Liver (tissue), 9 donors: ENCODE measurements around the gene EIF4G1. TPM values are rescaled to one million over a fixed set of nuclear protein-coding genes. Genes with fewer than 3 reads are reported as not detected.

Experiments used
- DNase-seq: peaks from one replicate; pipeline ENCODE4 v3.0.0-alpha.2; 2017; ENCODE audit warnings: low spot score
- H3K27ac ChIP-seq, 2 donors: one replicate each; pipeline ENCODE4 v1.7.0; 2013; ENCODE audit warnings: inconsistent platforms in 2 of 2, low read length in 2 of 2, control low read depth in 1 of 2, low read depth in 1 of 2, mild to moderate bottlenecking in 1 of 2
- H3K27me3 ChIP-seq, 4 donors: one replicate each; pipeline versions ENCODE4 v1.6.1 to v1.7.0; 2013; ENCODE audit warnings: low read length in 3 of 4, inconsistent platforms in 1 of 4, mild to moderate bottlenecking in 1 of 4, moderate library complexity in 1 of 4; ENCODE audit not compliant: control insufficient read depth in 4 of 4, insufficient read depth in 4 of 4
- H3K36me3 ChIP-seq, 4 donors: one replicate each; pipeline versions ENCODE4 v1.6.1 to v1.7.0; 2013; ENCODE audit warnings: low read length in 3 of 4, mild to moderate bottlenecking in 3 of 4, low read depth in 1 of 4, moderate library complexity in 1 of 4; ENCODE audit not compliant: control insufficient read depth in 4 of 4, insufficient read depth in 3 of 4
- H3K4me1 ChIP-seq, 4 donors: one replicate each; pipeline versions ENCODE4 v1.6.1 to v1.7.0; 2013; ENCODE audit warnings: low read length in 3 of 4, mild to moderate bottlenecking in 3 of 4, moderate library complexity in 1 of 4; ENCODE audit not compliant: control insufficient read depth in 4 of 4, insufficient read depth in 4 of 4
- H3K4me3 ChIP-seq, 3 donors: one replicate each; pipeline versions ENCODE4 v1.6.1 to v1.7.0; 2013; ENCODE audit warnings: low read length in 3 of 3, control low read depth in 1 of 3, low read depth in 1 of 3, mild to moderate bottlenecking in 1 of 3
- H3K9ac ChIP-seq, 2 donors: one replicate each; pipeline ENCODE4 v1.7.0; 2013; ENCODE audit warnings: low read length in 2 of 2, mild to moderate bottlenecking in 2 of 2, moderate library complexity in 2 of 2, control low read depth in 1 of 2, low read depth in 1 of 2
- H3K9me3 ChIP-seq, 4 donors: one replicate each; pipeline versions ENCODE4 v1.6.1 to v1.7.0; 2013; ENCODE audit warnings: low read length in 3 of 4; ENCODE audit not compliant: control insufficient read depth in 4 of 4
- ATF3 ChIP-seq: IDR thresholded peaks from 2 replicates; pipeline ENCODE4 v1.6.1; 2016; ENCODE audit warnings: antibody characterized with exemption
- CTCF ChIP-seq: fragments of 150-350 bp; IDR thresholded peaks from 2 replicates; pipeline ENCODE4 v1.5.1; 2017; ENCODE audit warnings: improper control_type of control experiment, low read depth, low read length; ENCODE audit not compliant: missing input control
- EGR1 ChIP-seq, 2 donors: IDR thresholded peaks; 2 replicates each; pipeline ENCODE4 v1.6.1; 2016 to 2018; ENCODE audit warnings: antibody characterized with exemption in 2 of 2, low read depth in 2 of 2
- FOXA1 ChIP-seq: IDR thresholded peaks from 2 replicates; pipeline ENCODE4 v1.6.1; 2016; ENCODE audit warnings: antibody characterized with exemption
- FOXA2 ChIP-seq: IDR thresholded peaks from 2 replicates; pipeline ENCODE4 v1.6.1; 2016; ENCODE audit warnings: antibody characterized with exemption
- GABPA ChIP-seq, 2 donors: IDR thresholded peaks in 1 of 2; conservative IDR thresholded peaks in 1 of 2; 2 replicates each; pipeline ENCODE4 v1.6.1; 2016; ENCODE audit warnings: antibody characterized with exemption in 2 of 2, mild to moderate bottlenecking in 1 of 2, moderate library complexity in 1 of 2
- HNF4A ChIP-seq, 2 donors: conservative IDR thresholded peaks; 2 replicates each; pipeline ENCODE4 v1.6.1; 2016; ENCODE audit warnings: antibody characterized with exemption in 2 of 2, mild to moderate bottlenecking in 2 of 2
- HNF4G ChIP-seq: IDR thresholded peaks from 2 replicates; pipeline ENCODE4 v1.6.1; 2016; ENCODE audit warnings: antibody characterized with exemption
- JUND ChIP-seq, 2 donors: IDR thresholded peaks; 2 replicates each; pipeline ENCODE4 v1.6.1; 2016; ENCODE audit warnings: antibody characterized with exemption in 2 of 2
- MAX ChIP-seq: IDR thresholded peaks from 2 replicates; pipeline ENCODE4 v1.6.1; 2016; ENCODE audit warnings: antibody characterized with exemption
- NR2F2 ChIP-seq: IDR thresholded peaks from 2 replicates; pipeline ENCODE4 v1.6.1; 2016; ENCODE audit warnings: antibody characterized with exemption
- RAD21 ChIP-seq, 2 donors: IDR thresholded peaks; 2 replicates each; pipeline ENCODE4 v1.6.1; 2016; ENCODE audit warnings: antibody characterized with exemption in 2 of 2, mild to moderate bottlenecking in 2 of 2
- REST ChIP-seq: IDR thresholded peaks from 2 replicates; pipeline ENCODE4 v1.6.1; 2016; ENCODE audit warnings: antibody characterized with exemption, mild to moderate bottlenecking
- RXRA ChIP-seq, 2 donors: IDR thresholded peaks; 2 replicates each; pipeline ENCODE4 v1.6.1; 2017 to 2018; ENCODE audit warnings: antibody characterized with exemption in 2 of 2, mild to moderate bottlenecking in 1 of 2
- SP1 ChIP-seq: IDR thresholded peaks from 2 replicates; pipeline ENCODE4 v1.6.1; 2018; ENCODE audit warnings: antibody characterized with exemption, mild to moderate bottlenecking
- TAF1 ChIP-seq: conservative IDR thresholded peaks from 2 replicates; pipeline ENCODE4 v1.6.1; 2016; ENCODE audit warnings: antibody characterized with exemption, mild to moderate bottlenecking
- YY1 ChIP-seq: IDR thresholded peaks from 2 replicates; pipeline ENCODE4 v1.6.1; 2016; ENCODE audit warnings: antibody characterized with exemption, mild to moderate bottlenecking
- ZBTB33 ChIP-seq: IDR thresholded peaks from 2 replicates; pipeline ENCODE4 v1.6.1; 2016; ENCODE audit warnings: antibody characterized with exemption
- whole genome bisulfite sequencing: extraction: QIAGEN DNeasy Blood & Tissue Kit; methylation state at CpG from one replicate; pipeline ENCODE4 v1.1.7; 2013; 5-methylcytosine and 5-hydroxymethylcytosine counted together
- polyA plus RNA-seq, 2 donors: library from polyadenylated mRNA; stranded (reverse) in 1 of 2; unstranded in 1 of 2; fragments of 200-250 nt in 1 of 2; fragments of >200 nt in 1 of 2; fragmentation: Nextera tagmentation in 1 of 2; extraction: Ambion mirVana in 1 of 2; gene quantifications; one replicate each; pipeline versions ENCODE4 v1.2.1 to v1.2.3, GENCODE V29; 2013 to 2015
- total RNA-seq, 2 donors: library from RNA; depleted of rRNA; stranded (reverse); fragments of >200 nt; gene quantifications; one replicate each; pipeline ENCODE4 v1.2.3, GENCODE V29; 2014
- donor health status: healthy.
- donor health status: healthy.
- donor health status: healthy.
- donor health status: healthy.
- donor health status: healthy.

EIF4G1 gene
- total and polyA plus RNA-seq, 4 donors = 140 to 329 (median 207) TPM

- H3K4me1 ChIP-seq = peaks cover 8 to 21% (median 14%) of the 10 kb centered on the region in 4 donors
- DNase-seq = peak; percentile 83
- no peak overlapping the region for H3K9ac ChIP-seq
- WGBS = 52% methylated on average over 18 of the region's 18 CpGs
- H3K27me3 ChIP-seq = no peaks in the 10 kb centered on the region
- H3K9me3 ChIP-seq = no peaks in the 10 kb centered on the region
- no peak overlapping the region for H3K27ac ChIP-seq
- no peaks in the 10 kb centered on the region for H3K36me3 ChIP-seq
- TF ChIP-seq EGR1 (IDR thresholded peaks at IDR 0.05; ENCODE audit: low read depth in 2 of 2) (no peak), NR2F2 (no peak), REST (no peak), RAD21 (IDR thresholded peaks at IDR 0.05) (peak; percentile 54 to 77), HNF4G (no peak), FOXA1 (no peak), SP1 (no peak), MAX (no peak), TAF1 (no peak), YY1 (no peak), CTCF (peak; percentile 56), ZBTB33 (no peak), HNF4A (conservative IDR thresholded peaks at IDR 0.05) (no peak), ATF3 (no peak), RXRA (IDR thresholded peaks at IDR 0.05) (no peak)
- no peak overlapping the region for H3K4me3 ChIP-seq
Observed at GRCh38 chr3:184354121-184354728, 39.8 kb downstream of the EIF4G1 start.

- no peaks in the 10 kb centered on the region for H3K9me3 ChIP-seq
- WGBS = 84% methylated on average over 8 of the region's 8 CpGs
- DNase-seq = no peak
- no peak overlapping the region for H3K9ac ChIP-seq
- H3K36me3 ChIP-seq = no peaks in the 10 kb centered on the region
- peaks cover 8 to 22% (median 14%) of the 10 kb centered on the region in 4 donors for H3K4me1 ChIP-seq
- H3K27ac ChIP-seq = no peak overlapping the region
- no peaks in the 10 kb centered on the region for H3K27me3 ChIP-seq
- H3K4me3 ChIP-seq = no peak overlapping the region
- TF ChIP-seq FOXA2 (no peak), SP1 (no peak), GABPA (IDR thresholded peaks at IDR 0.05 in 1 of 2, conservative IDR thresholded peaks at IDR 0.05 in 1 of 2) (no peak), RAD21 (IDR thresholded peaks at IDR 0.05) (no peak), NR2F2 (no peak), CTCF (no peak), JUND (IDR thresholded peaks at IDR 0.05) (no peak), FOXA1 (no peak), MAX (no peak), YY1 (no peak), ATF3 (no peak), RXRA (IDR thresholded peaks at IDR 0.05) (no peak), TAF1 (no peak)
Observed at GRCh38 chr3:184354754-184355153, 40.3 kb downstream of the EIF4G1 start.
